ENCODE results near the gene KIF26B. TPM values are rescaled to one million over a fixed set of nuclear protein-coding genes. Genes with fewer than 3 reads are reported as not detected.
"Not testable (repeated sequence)": the region's sequence is repeated elsewhere in the genome, so short reads cannot be mapped to it uniquely, and the experiment has no call there.

KIF26B gene
- total RNA-seq, 1 donor from 2014 or later: 3.4 TPM

GRCh38 chr1:245124644-245125043 is 30.1 kb upstream of the KIF26B start:
- Mint-ChIP-seq H3K9me3 (ENCODE audit: unreplicated experiment) (no peaks in the 10 kb centered on the region), H3K4me3 (ENCODE audit: unreplicated experiment) (no peak overlapping the region), H3K27me3 (ENCODE audit: unreplicated experiment) (no peaks in the 10 kb centered on the region), H3K27ac (ENCODE audit: unreplicated experiment) (no peak overlapping the region), H3K36me3 (ENCODE audit: low read depth, unreplicated experiment) (peaks cover 15% of the 10 kb centered on the region), H3K4me1 (ENCODE audit: unreplicated experiment) (peaks cover 14% of the 10 kb centered on the region)
- no peak for TF ChIP-seq CTCF (IDR thresholded peaks at IDR 0.05; ENCODE audit: unreplicated experiment)
- DNase-seq (ENCODE audit: low spot score): no peak

- Mint-ChIP-seq H3K27me3 (ENCODE audit: unreplicated experiment) (peaks cover 2% of the 10 kb centered on the region), H3K4me3 (ENCODE audit: unreplicated experiment) (no peak overlapping the region), H3K36me3 (ENCODE audit: low read depth, unreplicated experiment) (peaks cover 15% of the 10 kb centered on the region), H3K4me1 (ENCODE audit: unreplicated experiment) (peaks cover 15% of the 10 kb centered on the region), H3K9me3 (ENCODE audit: unreplicated experiment) (no peaks in the 10 kb centered on the region), H3K27ac (ENCODE audit: unreplicated experiment) (no peak overlapping the region)
- DNase-seq (ENCODE audit: low spot score): no peak
- no peak for TF ChIP-seq CTCF (IDR thresholded peaks at IDR 0.05; ENCODE audit: unreplicated experiment)
Measured at GRCh38 chr1:245126530-245126929, 28.3 kb upstream of the KIF26B start.

GRCh38 chr1:245128381-245129101 is 26.2 kb upstream of the KIF26B start:
- Mint-ChIP-seq H3K9me3 (ENCODE audit: unreplicated experiment) (no peaks in the 10 kb centered on the region), H3K27ac (ENCODE audit: unreplicated experiment) (no peak overlapping the region), H3K36me3 (ENCODE audit: low read depth, unreplicated experiment) (peaks cover 15% of the 10 kb centered on the region), H3K4me3 (ENCODE audit: unreplicated experiment) (no peak overlapping the region), H3K4me1 (ENCODE audit: unreplicated experiment) (peaks cover 15% of the 10 kb centered on the region), H3K27me3 (ENCODE audit: unreplicated experiment) (peaks cover 2% of the 10 kb centered on the region)
- no peak for DNase-seq (ENCODE audit: low spot score)
- TF ChIP-seq CTCF (IDR thresholded peaks at IDR 0.05; ENCODE audit: unreplicated experiment): no peak

- H3K27ac Mint-ChIP-seq (ENCODE audit: unreplicated experiment): no peak overlapping the region
- H3K27me3 Mint-ChIP-seq (ENCODE audit: unreplicated experiment): peaks cover 4% of the 10 kb centered on the region
- no peaks in the 10 kb centered on the region for H3K9me3 Mint-ChIP-seq (ENCODE audit: unreplicated experiment)
- H3K4me1 Mint-ChIP-seq (ENCODE audit: unreplicated experiment): peaks cover 15% of the 10 kb centered on the region
- no peak for TF ChIP-seq CTCF (IDR thresholded peaks at IDR 0.05; ENCODE audit: unreplicated experiment)
- H3K4me3 Mint-ChIP-seq (ENCODE audit: unreplicated experiment): no peak overlapping the region
- no peak for DNase-seq (ENCODE audit: low spot score)
- H3K36me3 Mint-ChIP-seq (ENCODE audit: low read depth, unreplicated experiment): peaks cover 10% of the 10 kb centered on the region
Measured at GRCh38 chr1:245129319-245130240, 25.2 kb upstream of the KIF26B start.

- not testable (repeated sequence) for DNase-seq (ENCODE audit: low spot score); H3K9me3 Mint-ChIP-seq (ENCODE audit: unreplicated experiment); H3K36me3 Mint-ChIP-seq (ENCODE audit: low read depth, unreplicated experiment); H3K27me3 Mint-ChIP-seq (ENCODE audit: unreplicated experiment); H3K27ac Mint-ChIP-seq (ENCODE audit: unreplicated experiment); H3K4me3 Mint-ChIP-seq (ENCODE audit: unreplicated experiment)
- peaks cover 15% of the 10 kb centered on the region for H3K4me1 Mint-ChIP-seq (ENCODE audit: unreplicated experiment)
Measured at GRCh38 chr1:245130281-245131025, 24.3 kb upstream of the KIF26B start.
